ENCODE results near the gene EXOSC7.
"Not testable (repeated sequence)": the region's sequence is repeated elsewhere in the genome, so short reads cannot be mapped to it uniquely, and the experiment has no call there.

The EXOSC7 gene
- long read RNA-seq, donor 1, transcript EXOSC7-201 (8 exons, 1,055 nt): major isoform, 23 of 36 reads
- long read RNA-seq, donor 1, partial matches to known transcripts: 5 of 36 reads
- long read RNA-seq, donor 1, other reads (novel, unspliced or antisense): 0 of 36 reads
- long read RNA-seq, donor 2, transcript EXOSC7-201 (8 exons, 1,055 nt): major isoform, 11 of 12 reads
- long read RNA-seq, donor 2, partial matches to known transcripts: 0 of 12 reads
- long read RNA-seq, donor 2, other reads (novel, unspliced or antisense): 0 of 12 reads
- long read RNA-seq, donor 3, transcript EXOSC7-201 (8 exons, 1,055 nt): major isoform, 6 of 27 reads
- long read RNA-seq, donor 3, transcript EXOSC7-210 (9 exons, 1,395 nt): major isoform, 6 of 27 reads
- long read RNA-seq, donor 3, partial matches to known transcripts: 0 of 27 reads
- long read RNA-seq, donor 3, other reads (novel, unspliced or antisense): 13 of 27 reads
- long read RNA-seq, donor 4, transcript EXOSC7-210 (9 exons, 1,395 nt): minor isoform, 5 of 27 reads
- long read RNA-seq, donor 4, transcript EXOSC7-201 (8 exons, 1,055 nt): major isoform, 9 of 27 reads
- long read RNA-seq, donor 4, transcript EXOSC7-209 (3 exons, 1,647 nt): minor isoform, 5 of 27 reads
- long read RNA-seq, donor 4, partial matches to known transcripts: 7 of 27 reads
- long read RNA-seq, donor 4, other reads (novel, unspliced or antisense): 0 of 27 reads
- long read RNA-seq, donor 5, transcript EXOSC7-201 (8 exons, 1,055 nt): major isoform, 23 of 30 reads
- long read RNA-seq, donor 5, partial matches to known transcripts: 0 of 30 reads
- long read RNA-seq, donor 5, other reads (novel, unspliced or antisense): 0 of 30 reads
- long read RNA-seq, donor 6, transcript EXOSC7-201 (8 exons, 1,055 nt): major isoform, 15 of 28 reads
- long read RNA-seq, donor 6, partial matches to known transcripts: 11 of 28 reads
- long read RNA-seq, donor 6, other reads (novel, unspliced or antisense): 0 of 28 reads
- long read RNA-seq, donor 7, transcript EXOSC7-201 (8 exons, 1,055 nt): major isoform, 20 of 27 reads
- long read RNA-seq, donor 7, transcript EXOSC7-210 (9 exons, 1,395 nt): minor isoform, 7 of 27 reads
- long read RNA-seq, donor 7, partial matches to known transcripts: 0 of 27 reads
- long read RNA-seq, donor 7, other reads (novel, unspliced or antisense): 0 of 27 reads
- long read RNA-seq, donor 8, transcript EXOSC7-201 (8 exons, 1,055 nt): major isoform, 16 of 18 reads
- long read RNA-seq, donor 8, partial matches to known transcripts: 0 of 18 reads
- long read RNA-seq, donor 8, other reads (novel, unspliced or antisense): 0 of 18 reads

DNA sequence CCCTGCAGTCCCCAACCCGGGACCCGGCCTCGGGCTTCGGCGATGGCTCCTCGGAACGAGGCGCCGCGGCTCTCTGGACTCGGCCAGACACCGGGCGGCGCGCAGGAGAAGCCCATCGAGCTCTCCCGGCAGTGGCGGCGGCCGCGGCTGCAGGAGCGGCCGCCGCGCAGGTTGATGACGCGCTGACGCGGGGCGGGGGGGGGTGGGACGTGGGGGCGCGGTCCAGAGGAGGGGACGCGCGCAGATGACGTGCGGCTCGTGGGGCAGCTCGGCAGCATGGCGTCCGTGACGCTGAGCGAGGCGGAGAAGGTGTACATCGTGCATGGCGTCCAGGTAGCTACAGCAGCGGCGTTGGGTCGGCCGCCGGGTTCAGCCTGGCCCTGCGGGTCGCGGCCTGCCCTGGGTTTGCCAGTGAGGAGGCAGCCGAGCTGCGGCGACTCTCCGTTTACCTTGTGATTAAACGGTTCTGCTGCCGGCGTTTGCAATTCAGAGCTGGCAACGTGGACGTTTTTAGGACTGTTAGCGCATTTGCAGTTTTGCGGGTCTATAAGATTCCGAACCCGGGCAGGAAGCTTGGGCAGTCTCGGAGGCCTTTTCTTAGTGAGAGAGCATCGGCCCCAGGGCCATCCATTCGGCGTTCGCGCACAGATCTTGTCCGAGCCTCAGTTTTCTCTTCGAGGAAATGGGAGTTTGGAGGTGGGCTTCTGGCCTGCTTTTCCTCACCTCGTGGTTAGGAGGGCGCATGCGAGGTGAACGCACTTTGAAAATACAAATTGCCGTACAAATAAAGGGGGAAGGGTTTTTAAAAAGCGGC, at the start of gene EXOSC7, which contains the start of gene ZDHHC3:
Gene EXOSC7, plus strand, starts transcription at position 243 of the 814 bp plus-strand sequence. Its CDS starts 34 bp downstream, at position 277.
Gene ZDHHC3, minus strand, starts transcription at position 173 of the 814 bp plus-strand sequence. CDS start 16,738 bp downstream, outside the sequence.
- peak; percentile 88 for DNase-seq

DNA sequence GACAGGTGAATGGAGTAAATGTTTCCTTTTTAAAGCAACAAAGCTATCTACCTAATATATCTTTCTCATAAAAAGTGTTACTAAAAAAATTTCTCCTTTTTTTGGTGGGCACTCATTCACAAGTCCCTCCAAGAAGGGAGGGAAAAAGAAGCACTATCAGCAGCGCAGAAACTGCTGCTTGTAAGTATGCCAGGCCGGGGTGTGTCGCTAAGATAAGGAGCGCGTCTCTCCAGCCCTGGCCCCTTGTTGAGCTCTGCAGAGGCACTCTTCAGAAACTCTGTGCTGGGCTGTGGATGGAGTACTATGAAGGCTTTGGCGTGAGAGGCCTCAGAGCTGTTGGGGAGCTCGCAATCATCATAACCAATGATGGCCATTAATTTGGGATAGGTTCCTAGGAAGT, 49.1 kb upstream of the EXOSC7 start:
- DNase-seq: no peak

- DNase-seq: no peak
Measured at GRCh38 chr3:44927371-44927770, 48.7 kb upstream of the EXOSC7 start.

DNA sequence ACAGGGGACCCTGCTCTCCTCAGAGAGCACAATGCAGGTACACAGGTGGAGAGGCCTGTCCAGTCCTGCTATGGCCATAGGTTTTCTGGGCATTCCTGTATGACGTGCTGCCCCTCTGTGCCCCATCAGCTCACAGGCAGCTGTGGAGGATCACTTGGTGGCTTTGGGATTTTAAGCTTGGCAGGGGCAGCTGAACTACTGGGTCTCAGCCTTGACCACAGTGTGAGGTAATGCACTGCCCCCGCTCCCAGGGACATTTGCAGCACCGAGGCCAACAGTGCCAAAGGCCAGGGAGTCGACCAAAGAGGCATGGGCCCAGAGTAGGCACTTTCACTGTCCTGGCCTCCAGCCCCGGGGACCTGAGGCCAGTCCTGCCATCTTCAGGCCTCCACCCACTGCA, 46.3 kb upstream of the EXOSC7 start:
- no peak for DNase-seq

GRCh38 chr3:44930911-44931310, 45.1 kb upstream of the EXOSC7 start:
- no peak for DNase-seq

DNA sequence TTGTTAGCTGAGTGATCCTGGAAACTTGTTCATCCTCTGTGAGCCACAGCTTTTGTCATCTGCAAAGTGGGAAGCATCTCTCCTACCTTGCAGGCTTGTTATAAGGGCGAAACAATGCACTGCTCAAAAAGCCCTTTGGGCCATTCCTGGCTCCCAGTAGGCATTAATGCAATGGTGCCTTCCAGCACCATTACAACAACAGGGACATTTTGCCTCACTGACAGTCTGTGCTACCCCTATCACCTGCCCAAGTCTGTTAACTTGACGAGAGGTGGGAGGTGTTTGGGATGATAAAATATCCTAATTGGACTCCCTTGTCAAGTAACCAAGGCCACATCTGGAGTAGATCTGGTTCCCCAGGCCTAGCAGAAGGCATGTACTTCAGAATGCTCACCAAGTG, 44.3 kb upstream of the EXOSC7 start:
- no peak for DNase-seq

DNA sequence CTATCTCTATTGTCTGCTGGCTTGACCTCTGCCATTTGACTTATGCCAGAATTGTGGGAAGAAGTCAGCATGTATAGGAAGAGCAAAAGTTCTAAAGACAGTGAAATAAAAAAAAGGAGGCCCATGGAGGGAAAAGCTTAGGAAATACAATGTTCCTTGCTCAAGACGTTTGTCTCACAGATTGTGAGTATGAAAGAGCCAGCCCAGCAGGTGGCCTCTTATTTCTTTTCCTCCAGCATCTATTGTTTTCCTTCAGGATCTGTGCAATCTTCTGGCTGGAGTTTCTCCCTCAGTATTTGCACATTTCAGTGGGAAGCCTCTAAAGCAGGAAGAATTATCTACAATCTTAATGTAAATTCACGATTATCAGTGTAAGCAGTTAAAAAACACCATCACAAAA, 43.8 kb upstream of the EXOSC7 start:
- DNase-seq: no peak

DNA sequence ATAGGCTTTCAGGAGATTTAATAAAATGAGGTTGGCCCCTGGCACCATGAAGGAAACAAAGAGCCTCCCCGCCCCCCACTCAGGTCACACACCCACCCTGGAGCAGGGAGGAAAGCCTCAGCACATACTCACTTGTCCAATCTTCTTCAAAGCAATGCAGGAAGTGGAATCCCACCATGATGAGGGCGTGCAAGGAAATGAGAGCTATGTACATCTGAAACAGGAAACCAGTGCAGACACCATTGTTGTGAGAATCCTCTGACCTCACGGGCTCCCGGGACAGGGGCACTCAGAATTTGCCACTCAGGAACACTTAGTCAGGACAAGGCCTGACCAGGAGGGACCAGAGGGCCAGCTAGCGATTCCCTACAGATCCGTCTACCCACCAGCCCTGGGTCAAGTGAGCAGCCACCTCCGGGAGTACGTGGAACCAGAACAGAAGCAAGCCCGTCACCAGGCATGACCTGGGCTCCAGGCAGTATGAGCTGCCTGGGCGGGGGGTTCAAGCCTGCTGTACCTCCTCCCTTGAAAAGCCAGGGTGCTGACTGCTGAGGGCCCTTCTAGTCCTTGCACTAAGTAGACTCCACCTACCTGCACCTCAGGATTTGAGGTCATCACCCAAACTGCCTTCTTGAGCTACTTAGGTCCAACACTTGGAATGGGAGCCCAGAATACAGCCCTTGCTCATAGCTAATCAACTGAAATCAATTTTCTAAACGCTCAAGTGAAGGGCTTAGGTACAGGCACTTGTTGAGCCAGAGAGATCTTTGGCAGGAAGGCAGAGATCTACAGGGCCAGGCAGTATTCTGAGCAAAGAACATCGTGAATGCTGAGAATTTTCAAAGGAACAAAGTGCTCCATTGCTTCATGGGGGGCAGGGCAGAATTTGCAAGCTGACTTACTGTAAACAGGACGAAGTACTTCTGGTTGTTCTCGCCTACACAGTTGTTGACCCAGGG, 42.8 kb upstream of the EXOSC7 start:
- no peak for DNase-seq

GRCh38 chr3:44939581-44940036, 36.4 kb upstream of the EXOSC7 start:
- no peak for DNase-seq

DNA sequence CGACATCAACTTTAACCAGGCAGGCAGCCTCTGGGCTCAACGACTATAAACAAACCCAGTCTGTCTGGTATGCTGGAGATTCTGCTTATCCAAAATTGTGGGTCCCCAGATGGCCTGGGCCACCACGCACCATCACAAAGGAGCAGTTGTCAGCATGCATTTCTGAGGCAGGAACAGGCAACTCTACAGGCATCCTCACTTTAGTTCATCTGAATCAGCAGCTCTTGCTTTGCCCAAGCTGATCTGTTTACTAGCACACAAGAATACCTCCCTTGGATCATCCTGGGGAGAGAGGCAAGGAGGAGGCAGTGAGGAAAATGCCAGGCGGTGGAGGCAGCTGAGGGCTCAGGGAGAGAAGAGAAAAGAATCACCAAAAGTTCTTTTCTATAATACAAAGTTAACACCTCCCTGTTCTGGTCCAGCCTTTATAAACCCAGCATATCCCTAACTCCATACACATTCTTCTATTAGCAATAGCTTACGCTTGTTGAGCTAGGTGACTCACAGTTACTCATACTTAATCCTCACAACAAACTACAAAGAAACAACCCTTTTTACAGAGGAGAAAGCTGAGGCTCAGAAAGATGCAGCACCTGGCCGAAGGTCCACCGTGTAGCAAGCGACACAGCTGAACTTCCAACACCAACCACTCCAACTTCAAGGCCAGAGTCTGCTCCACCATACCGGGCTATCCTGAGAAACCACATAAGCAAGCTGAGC, 33.7 kb upstream of the EXOSC7 start:
- no peak for DNase-seq

DNA sequence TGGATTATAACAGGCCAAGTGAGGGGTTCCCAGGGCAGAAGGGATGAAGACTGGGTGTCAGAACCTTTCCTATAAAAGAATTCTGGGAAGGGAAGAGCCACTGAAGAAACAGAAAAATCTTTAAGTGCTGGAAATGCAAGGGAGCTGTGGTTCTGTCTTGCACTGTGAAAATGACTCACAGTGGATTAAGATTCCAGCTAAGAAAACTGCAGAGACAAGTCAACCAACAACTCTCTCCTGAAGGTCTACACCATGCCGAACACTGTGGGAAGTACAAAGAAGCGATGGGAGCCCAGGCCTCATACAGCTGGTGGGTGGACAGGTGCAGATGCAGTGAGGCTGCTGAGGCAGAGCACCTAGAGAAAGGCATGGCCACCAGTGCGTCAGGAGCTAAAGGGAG, 27.8 kb upstream of the EXOSC7 start:
- DNase-seq: no peak

DNA sequence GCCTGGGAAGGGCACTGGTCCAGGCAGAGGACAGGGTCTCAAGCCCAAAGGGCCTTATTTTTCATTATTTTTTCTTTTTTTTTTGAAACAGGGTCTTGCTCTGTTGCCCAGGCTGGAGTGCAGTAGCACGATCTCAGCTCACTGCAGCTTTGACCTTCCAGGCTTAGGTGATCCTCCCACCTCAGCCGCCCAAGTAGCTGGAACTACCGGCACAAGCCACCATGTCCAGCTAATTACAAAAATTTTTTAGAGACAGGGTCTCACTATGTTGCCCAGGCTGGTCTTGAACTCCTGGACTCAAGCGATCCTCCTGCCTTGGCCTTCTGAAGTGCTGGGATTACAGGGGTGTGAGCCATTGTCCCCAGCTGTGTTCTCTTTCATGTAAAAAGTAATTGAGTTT, 26.3 kb upstream of the EXOSC7 start:
- DNase-seq: not testable (repeated sequence)

GRCh38 chr3:44950275-44950734, 25.7 kb upstream of the EXOSC7 start:
- no peak for DNase-seq

GRCh38 chr3:44952689-44953088, 23.4 kb upstream of the EXOSC7 start:
- no peak for DNase-seq

DNA sequence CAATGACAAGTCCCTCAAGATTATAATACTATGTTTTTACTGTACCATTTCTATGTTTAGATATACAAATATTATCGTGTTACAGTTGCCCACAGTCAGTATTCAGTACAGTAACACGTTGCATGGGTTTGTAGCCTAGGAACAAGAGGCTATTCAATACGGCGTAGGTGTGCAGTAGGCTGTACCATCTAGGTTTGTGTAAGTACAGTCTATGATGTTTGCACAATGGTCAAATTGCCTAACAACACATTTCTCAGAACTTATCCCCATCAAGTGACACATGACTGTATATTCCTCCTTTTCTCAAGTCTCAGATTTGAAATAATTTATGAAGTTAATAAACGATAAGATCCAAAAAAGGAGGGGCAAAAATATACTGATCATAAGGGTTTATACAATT, 21.7 kb upstream of the EXOSC7 start:
- no peak for DNase-seq

GRCh38 chr3:44954962-44955361, 21.1 kb upstream of the EXOSC7 start:
- no peak for DNase-seq

GRCh38 chr3:44955917-44956316, 20.1 kb upstream of the EXOSC7 start:
- no peak for DNase-seq

GRCh38 chr3:44957986-44958385, 18.1 kb upstream of the EXOSC7 start:
- DNase-seq: no peak

DNA sequence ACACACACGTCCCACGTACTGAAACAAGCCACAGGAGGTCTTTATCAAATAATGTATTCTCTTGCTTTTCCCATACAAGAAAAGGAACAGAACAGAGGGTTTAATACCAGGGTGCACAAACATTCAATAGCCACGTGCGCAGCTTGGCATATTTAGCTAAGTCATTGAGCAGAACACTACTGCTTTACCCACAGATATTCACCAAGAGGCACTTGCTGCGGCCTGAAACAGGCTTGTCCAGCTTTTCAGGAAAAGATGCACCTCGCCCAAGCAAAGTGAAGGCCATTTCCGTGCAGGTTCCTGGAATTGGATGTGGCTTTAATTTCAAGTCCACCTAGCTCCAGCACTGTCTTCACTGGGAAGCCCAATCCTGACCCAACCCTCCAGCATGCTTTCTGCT, 17.7 kb upstream of the EXOSC7 start:
- DNase-seq: no peak

Measured in right kidney (tissue), 9 donors.